Right lobe of liver (tissue), 6 donors: Measurements from ENCODE around the gene NKG7. TPM values are rescaled to one million over a fixed set of nuclear protein-coding genes. Genes with fewer than 3 reads are reported as not detected.
A peak's percentile ranks its signal among the peaks of the same experiment; 100 is the strongest.
"Not testable (repeated sequence)": the region's sequence is repeated elsewhere in the genome, so short reads cannot be mapped to it uniquely, and the experiment has no call there.

Source experiments
- ATAC-seq, 4 donors: fragments of 200-7000 bp; cut with Tn5 transposase; one replicate each; pipeline ENCODE4 v1.9.1; 2020; ENCODE audit warnings: mild to moderate bottlenecking in 4 of 4, moderate library complexity in 4 of 4
- DNase-seq, 3 donors: peaks; one replicate each; pipeline ENCODE4 v3.0.0-alpha.2; 2020
- H3K27ac ChIP-seq, 3 donors: fragments of 200-600 bp; one replicate each; pipeline ENCODE4 v1.8.0; 2022
- H3K27me3 ChIP-seq, 2 donors: fragments of 200-600 bp; one replicate each; pipeline ENCODE4 v1.8.0; 2022
- H3K36me3 ChIP-seq, 4 donors: fragments of 200-600 bp; sonication (generic) in 1 of 4; one replicate each; pipeline versions ENCODE4 v1.5.1 to v1.8.0; 2017 to 2022; ENCODE audit warnings: control low read depth in 1 of 4
- H3K4me1 ChIP-seq, 4 donors: fragments of 200-600 bp; sonication (generic) in 1 of 4; one replicate each; pipeline versions ENCODE4 v1.5.1 to v1.8.0; 2017 to 2022; ENCODE audit warnings: control low read depth in 1 of 4
- H3K4me3 ChIP-seq, 3 donors: fragments of 200-600 bp; one replicate each; pipeline ENCODE4 v1.8.0; 2022
- H3K9me3 ChIP-seq, 4 donors: fragments of 200-600 bp; sonication (generic) in 1 of 4; one replicate each; pipeline versions ENCODE4 v1.5.1 to v1.8.0; 2017 to 2022; ENCODE audit warnings: control low read depth in 1 of 4
- POLR2A ChIP-seq: fragments of 450-650 bp; IDR thresholded peaks from one replicate; pipeline ENCODE4 v1.6.1; 2017; ENCODE audit warnings: antibody characterized with exemption, mild to moderate bottlenecking
- WGBS: methylation state at CpG from one replicate; pipeline ENCODE4 v1.1.6; 2018; ENCODE audit warnings: low coverage, low lambda C conversion rate; ENCODE audit not compliant: insufficient coverage; ENCODE audit errors: missing lambda C conversion rate; 5-methylcytosine and 5-hydroxymethylcytosine counted together
- intact Hi-C, 2 donors: fragments of 100-400 bp; cut with DNase I; formaldehyde crosslinking; loops; one replicate each; pipeline versions ENCODE4 v1.11.2 to v1.14.1; 2022
- total RNA-seq, 6 experiments: library from RNA; depleted of rRNA in 2 of 6; stranded (reverse); fragments of >200 nt in 2 of 6; fragmentation: NEBNext Ultra II Directional in 3 of 6; extraction: Animal tissue kit (Norgen Biotek cat#: 25700) in 3 of 6; gene quantifications; one replicate each; pipeline versions ENCODE4 v1.1.0 to v1.2.4, GENCODE V29; 2016 to 2023
- TF ChIP-seq, protein P1 (sequence below), 4 donors: fragments of 200-600 bp in 3 of 4; fragments of 450-650 bp in 1 of 4; IDR thresholded peaks; one replicate each; pipeline versions ENCODE4 v1.5.1 to v1.8.0; 2016 to 2022; ENCODE audit warnings: antibody characterized with exemption in 4 of 4, mild to moderate bottlenecking in 2 of 4
- donor health status: DM: no; HTN: yes; CAD: no.
- donor health status: DM: no; HTN: no; CAD: no.
- donor health status: DM: no; HTN: no; CAD: no.
- donor health status: DM: no; HTN: yes; CAD: no.
- donor health status: DM: no; HTN: yes; CAD: no.

The NKG7 gene
- total RNA-seq, 6 experiments from 2014 or later, result 1.7 to 7.7 (median 4.1) TPM

DNA sequence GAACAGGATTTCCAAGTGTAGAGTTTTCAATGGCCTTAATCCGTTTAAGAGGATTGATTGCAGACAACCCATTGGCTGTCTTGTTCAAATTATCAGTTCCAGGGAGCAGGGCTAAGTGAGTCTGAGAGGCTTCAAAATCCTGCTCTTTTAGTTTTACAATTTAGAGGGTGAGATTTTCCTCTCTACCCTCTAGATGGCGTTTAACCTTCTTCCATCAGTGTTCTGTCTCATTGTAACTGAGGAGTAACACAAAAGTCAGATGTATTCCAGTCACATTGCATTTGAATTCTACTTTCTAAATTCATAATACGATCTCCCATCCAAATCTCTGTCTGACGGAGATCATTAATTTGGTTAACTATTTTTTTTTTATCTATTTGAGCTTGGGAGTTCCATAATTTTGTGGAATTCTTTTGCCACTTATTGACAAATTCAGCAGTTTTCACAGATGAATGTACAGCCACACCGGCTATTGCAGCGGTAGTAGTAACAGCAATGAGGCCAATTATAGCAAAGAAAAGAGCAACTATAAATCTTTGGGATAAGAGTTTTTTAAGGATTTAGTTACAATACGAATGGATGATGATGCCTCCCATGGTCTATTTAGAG is 25.7 kb upstream of the NKG7 start:
- H3K9me3 ChIP-seq, result no peaks in the 10 kb centered on the region
- H3K36me3 ChIP-seq, result no peaks in the 10 kb centered on the region
- peak; percentile 23 to 43 (median 28) for ATAC-seq
- no peak overlapping the region for H3K27ac ChIP-seq
- H3K4me3 ChIP-seq, result no peak overlapping the region
- TF ChIP-seq POLR2A, result no peak
- TF ChIP-seq, protein P1, sequence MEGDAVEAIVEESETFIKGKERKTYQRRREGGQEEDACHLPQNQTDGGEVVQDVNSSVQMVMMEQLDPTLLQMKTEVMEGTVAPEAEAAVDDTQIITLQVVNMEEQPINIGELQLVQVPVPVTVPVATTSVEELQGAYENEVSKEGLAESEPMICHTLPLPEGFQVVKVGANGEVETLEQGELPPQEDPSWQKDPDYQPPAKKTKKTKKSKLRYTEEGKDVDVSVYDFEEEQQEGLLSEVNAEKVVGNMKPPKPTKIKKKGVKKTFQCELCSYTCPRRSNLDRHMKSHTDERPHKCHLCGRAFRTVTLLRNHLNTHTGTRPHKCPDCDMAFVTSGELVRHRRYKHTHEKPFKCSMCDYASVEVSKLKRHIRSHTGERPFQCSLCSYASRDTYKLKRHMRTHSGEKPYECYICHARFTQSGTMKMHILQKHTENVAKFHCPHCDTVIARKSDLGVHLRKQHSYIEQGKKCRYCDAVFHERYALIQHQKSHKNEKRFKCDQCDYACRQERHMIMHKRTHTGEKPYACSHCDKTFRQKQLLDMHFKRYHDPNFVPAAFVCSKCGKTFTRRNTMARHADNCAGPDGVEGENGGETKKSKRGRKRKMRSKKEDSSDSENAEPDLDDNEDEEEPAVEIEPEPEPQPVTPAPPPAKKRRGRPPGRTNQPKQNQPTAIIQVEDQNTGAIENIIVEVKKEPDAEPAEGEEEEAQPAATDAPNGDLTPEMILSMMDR (IDR thresholded peaks at IDR 0.05), result peak; percentile 42 to 61 (median 54)
- no peaks in the 10 kb centered on the region for H3K27me3 ChIP-seq
- no peak for DNase-seq
- intact Hi-C loops, result no loop called here
- WGBS, result 32% methylated on average over 7 of the region's 7 CpGs
- peaks cover 0 to 3% (median 0%) of the 10 kb centered on the region in 4 donors for H3K4me1 ChIP-seq

DNA sequence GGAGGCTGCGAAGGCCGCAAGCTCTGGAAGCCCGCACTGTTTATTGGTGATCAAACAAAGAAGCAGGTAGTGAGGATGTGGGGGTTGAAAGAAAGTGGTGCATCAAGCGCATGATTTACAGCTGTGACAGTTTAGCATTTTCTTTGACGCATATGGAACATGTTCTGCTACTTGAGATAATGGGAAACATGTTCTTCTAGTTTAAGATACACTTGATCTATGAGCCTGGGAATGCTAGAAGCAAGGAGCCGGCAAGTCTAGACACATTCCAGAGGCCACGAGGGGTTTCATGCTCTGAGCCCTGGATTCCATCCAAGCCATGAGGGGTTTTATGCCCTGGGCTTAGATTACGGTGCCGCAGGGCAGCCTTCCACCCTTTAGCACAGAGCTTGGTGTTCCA is 25.0 kb upstream of the NKG7 start:
- DNase-seq, intact Hi-C loops, H3K4me3 ChIP-seq, H3K27ac ChIP-seq, H3K9me3 ChIP-seq, H3K27me3 ChIP-seq, ATAC-seq, H3K4me1 ChIP-seq, H3K36me3 ChIP-seq: not testable (repeated sequence)
- 88% methylated on average over 5 of the region's 9 CpGs for WGBS

DNA sequence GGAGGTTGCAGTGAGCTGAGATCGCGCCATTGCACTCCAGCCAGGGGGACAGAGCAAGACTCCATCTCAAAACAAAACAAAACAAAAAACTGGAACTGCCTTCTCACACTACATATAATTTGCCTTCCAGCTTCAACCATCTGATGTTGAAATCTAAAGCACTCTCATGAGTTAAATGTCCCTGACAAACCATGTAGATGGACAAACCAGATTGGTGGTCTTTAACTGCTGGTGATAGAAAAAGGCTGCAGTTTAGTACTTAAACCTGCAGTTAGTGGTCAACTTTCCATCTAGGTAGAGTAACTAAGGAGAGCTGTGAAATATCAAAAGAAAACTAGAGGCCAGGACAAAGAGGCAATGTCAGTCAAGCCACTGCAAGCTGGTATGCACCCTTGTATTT is 23.7 kb upstream of the NKG7 start:
- no peak for TF ChIP-seq POLR2A
- TF ChIP-seq, protein P1 (IDR thresholded peaks at IDR 0.05), result no peak
- intact Hi-C loops, result no loop called here
- Histone ChIP-seq H3K27ac (no peak overlapping the region), H3K9me3 (no peaks in the 10 kb centered on the region), H3K4me1 (peaks cover 0 to 3% (median 0%) of the 10 kb centered on the region in 4 donors), H3K27me3 (no peaks in the 10 kb centered on the region), H3K36me3 (no peaks in the 10 kb centered on the region), H3K4me3 (no peak overlapping the region)
- 100% methylated on average over 2 of the region's 2 CpGs for WGBS
- no peak for DNase-seq
- ATAC-seq, result no peak

- no peak for TF ChIP-seq POLR2A
- TF ChIP-seq, protein P1 (IDR thresholded peaks at IDR 0.05), result no peak
- ATAC-seq (peak; percentile 96 to 98 (median 98)), DNase-seq (peak; percentile 87 to 94 (median 92))
- Histone ChIP-seq H3K9me3 (no peaks in the 10 kb centered on the region), H3K4me3 (peak overlapping the region; percentile 19 to 45 (median 31)), H3K4me1 (peaks cover 0 to 3% (median 0%) of the 10 kb centered on the region in 4 donors), H3K27me3 (no peaks in the 10 kb centered on the region), H3K36me3 (no peaks in the 10 kb centered on the region), H3K27ac (peak overlapping the region; percentile 39 to 59 (median 52))
- WGBS, result 2% methylated on average over 34 of the region's 45 CpGs
- intact Hi-C loops, result no loop called here
These were observed 21.8 kb upstream of the NKG7 start for GRCh38 chr19:51394050-51394836.

DNA sequence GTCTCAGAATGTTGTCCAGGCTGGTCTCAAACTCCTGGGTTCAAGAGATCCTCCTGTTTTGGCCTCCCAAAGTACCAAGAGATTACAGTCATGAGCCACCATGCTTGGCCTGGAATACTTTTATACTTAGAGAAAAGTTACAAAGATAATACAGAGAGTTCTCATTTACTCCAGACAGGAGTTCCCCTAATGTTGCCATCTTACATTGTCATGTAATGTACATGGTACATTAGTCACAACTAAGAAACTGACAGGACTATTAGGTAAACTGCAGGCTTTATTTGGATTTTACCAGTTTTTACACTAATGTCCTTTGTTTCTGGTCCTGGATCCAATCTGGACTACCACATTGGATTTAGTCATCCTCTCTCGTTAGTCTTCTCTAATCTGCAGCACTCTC is 20.2 kb upstream of the NKG7 start:
- peaks cover 0 to 3% (median 0%) of the 10 kb centered on the region in 4 donors for H3K4me1 ChIP-seq
- ATAC-seq, result no peak
- intact Hi-C loops, result no loop called here
- no peak for TF ChIP-seq POLR2A
- TF ChIP-seq, protein P1 (IDR thresholded peaks at IDR 0.05), result no peak
- WGBS, result 91% methylated on average over 1 of the region's 1 CpG
- no peak overlapping the region for H3K4me3 ChIP-seq
- no peaks in the 10 kb centered on the region for H3K9me3 ChIP-seq
- no peak overlapping the region for H3K27ac ChIP-seq
- H3K36me3 ChIP-seq, result no peaks in the 10 kb centered on the region
- DNase-seq, result no peak
- no peaks in the 10 kb centered on the region for H3K27me3 ChIP-seq
